Loucy (cell line): ENCODE measurements around the gene CZIB.

Experiments
- EZH2phosphoT487 ChIP-seq: fragments of 200-600 bp; IDR thresholded peaks from 2 replicates; pipeline ENCODE4 v1.6.1; 2018; ENCODE audit warnings: antibody characterized with exemption, mild to moderate bottlenecking, moderate library complexity, borderline replicate concordance
- TF ChIP-seq, protein P1 (sequence below): fragments of 200-600 bp; sonication (generic); conservative IDR thresholded peaks from 2 replicates; pipeline ENCODE4 v1.5.1; 2014; ENCODE audit warnings: mild to moderate bottlenecking, antibody characterized with exemption, low read length

DNA sequence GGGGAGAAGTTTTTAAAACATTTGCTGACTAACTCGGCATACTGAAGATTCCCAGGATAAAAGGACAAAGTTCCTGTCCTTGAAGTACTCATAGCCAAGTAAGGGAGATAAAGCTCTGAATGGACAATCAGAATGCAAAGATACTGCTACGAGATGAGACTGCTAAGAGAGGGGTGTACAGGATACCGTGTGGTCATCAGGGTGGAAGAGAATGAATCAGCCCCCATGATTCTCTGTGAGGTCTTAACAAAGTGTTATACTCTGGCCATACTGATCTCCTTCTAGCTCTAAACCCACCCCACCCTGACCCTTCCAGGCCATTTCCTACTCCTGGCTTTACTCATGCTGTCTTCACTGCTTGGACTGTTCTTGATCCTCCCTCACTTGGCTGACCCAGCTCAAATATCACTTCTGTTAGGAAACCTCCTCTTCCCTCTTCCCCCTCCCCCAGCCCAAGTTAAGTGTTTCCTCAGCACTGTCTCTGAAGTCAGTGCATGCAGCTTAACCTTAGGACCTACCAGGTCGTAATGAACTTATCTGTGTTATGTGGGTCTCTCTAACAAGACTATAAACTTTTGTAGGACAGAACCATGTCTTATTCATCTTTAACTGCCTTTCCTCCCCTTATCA lies 33.7 kb upstream of the CZIB start:
- TF ChIP-seq, protein P1, sequence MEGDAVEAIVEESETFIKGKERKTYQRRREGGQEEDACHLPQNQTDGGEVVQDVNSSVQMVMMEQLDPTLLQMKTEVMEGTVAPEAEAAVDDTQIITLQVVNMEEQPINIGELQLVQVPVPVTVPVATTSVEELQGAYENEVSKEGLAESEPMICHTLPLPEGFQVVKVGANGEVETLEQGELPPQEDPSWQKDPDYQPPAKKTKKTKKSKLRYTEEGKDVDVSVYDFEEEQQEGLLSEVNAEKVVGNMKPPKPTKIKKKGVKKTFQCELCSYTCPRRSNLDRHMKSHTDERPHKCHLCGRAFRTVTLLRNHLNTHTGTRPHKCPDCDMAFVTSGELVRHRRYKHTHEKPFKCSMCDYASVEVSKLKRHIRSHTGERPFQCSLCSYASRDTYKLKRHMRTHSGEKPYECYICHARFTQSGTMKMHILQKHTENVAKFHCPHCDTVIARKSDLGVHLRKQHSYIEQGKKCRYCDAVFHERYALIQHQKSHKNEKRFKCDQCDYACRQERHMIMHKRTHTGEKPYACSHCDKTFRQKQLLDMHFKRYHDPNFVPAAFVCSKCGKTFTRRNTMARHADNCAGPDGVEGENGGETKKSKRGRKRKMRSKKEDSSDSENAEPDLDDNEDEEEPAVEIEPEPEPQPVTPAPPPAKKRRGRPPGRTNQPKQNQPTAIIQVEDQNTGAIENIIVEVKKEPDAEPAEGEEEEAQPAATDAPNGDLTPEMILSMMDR = no peak
- no peak for TF ChIP-seq EZH2phosphoT487
